GM10248 (cell line): ENCODE measurements around the gene EXOC2.
A peak's percentile ranks its signal among the peaks of the same experiment; 100 is the strongest.

Experiments used
- CTCF ChIA-PET: fragments of 300-600 bp; sonication (Branson Sonifier 250); formaldehyde crosslinking; extraction: SDS; loops from one replicate; lab custom pipeline; 2021; ENCODE audit warnings: antibody characterized with exemption; lab: Yijun Ruan, JAX
- POLR2A ChIA-PET: fragments of 350-650 bp; sonication (Branson Sonifier 250); formaldehyde crosslinking; extraction: SDS; loops from one replicate; lab custom pipeline; 2020; ENCODE audit warnings: antibody characterized with exemption; lab: Yijun Ruan, JAX
- DNase-seq: peaks from one replicate; pipeline ENCODE4 v3.0.0; 2012; ENCODE audit errors: extremely low spot score
- CTCF ChIP-seq: IDR thresholded peaks from 2 replicates; pipeline ENCODE4 v1.5.1; 2012; ENCODE audit warnings: mild to moderate bottlenecking, low read depth; ENCODE audit errors: extremely low read depth, missing control alignments, control extremely low read depth

Gene EXOC2

DNA sequence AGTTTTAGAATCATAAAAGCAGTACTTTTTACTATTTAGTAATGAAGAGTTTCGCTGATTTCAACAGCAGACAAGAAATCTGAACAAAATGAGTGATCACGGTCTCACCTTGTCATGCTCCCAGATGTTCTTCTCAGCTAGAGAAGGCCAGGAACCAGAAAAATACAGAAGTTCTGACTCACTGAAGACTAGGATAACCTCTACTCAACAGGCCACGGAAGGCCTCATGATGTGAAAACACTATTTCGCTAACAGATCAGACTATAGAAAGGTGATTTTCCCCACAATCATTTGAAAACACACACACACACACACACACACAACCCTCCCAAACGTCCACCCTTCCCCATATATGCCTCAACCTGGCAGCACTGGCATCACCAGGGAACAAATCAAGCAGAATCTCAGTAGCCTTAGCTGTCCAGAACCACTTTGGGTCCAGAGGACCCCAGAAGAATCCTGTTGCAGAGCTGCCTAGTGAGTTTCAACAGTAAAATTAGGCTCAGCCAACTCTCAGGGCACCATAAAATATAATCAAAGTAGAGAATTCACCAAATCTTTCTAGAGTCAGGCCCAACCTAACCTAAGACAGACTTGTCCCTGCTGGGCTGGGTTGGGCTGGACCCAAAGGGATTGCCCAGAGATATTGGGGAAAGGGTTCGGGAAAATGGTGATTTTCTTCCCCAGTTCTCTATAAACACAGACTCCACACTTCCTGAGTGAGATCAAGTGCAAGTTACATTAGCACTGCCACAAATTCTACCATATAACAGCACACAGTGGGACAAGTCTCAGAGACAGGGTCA lies 7.9 kb downstream of the EXOC2 start:
- ChIA-PET POLR2A (interaction anchor here (0.7 kb wide), 2 partner anchors 333 to 448 kb away, joined by 3 read pairs; no protein-coding TSS in a partner anchor), CTCF (interaction anchor here (0.7 to 1.9 kb wide), 4 partner anchors 11 to 92 kb away, joined by 3 to 10 read pairs (median 5); no protein-coding TSS in a partner anchor)
- DNase-seq = peak; percentile 69
- TF ChIP-seq CTCF = no peak

- ChIA-PET CTCF (interaction anchor here (0.6 to 1.9 kb wide), 11 partner anchors 8 to 91 kb away, joined by 3 to 11 read pairs (median 5); partner anchors contain the start of gene EXOC2), POLR2A (no interaction called here)
- no peak for TF ChIP-seq CTCF
- DNase-seq = no peak
Measured at GRCh38 chr6:683742-684440, 9.0 kb downstream of the EXOC2 start.

DNA sequence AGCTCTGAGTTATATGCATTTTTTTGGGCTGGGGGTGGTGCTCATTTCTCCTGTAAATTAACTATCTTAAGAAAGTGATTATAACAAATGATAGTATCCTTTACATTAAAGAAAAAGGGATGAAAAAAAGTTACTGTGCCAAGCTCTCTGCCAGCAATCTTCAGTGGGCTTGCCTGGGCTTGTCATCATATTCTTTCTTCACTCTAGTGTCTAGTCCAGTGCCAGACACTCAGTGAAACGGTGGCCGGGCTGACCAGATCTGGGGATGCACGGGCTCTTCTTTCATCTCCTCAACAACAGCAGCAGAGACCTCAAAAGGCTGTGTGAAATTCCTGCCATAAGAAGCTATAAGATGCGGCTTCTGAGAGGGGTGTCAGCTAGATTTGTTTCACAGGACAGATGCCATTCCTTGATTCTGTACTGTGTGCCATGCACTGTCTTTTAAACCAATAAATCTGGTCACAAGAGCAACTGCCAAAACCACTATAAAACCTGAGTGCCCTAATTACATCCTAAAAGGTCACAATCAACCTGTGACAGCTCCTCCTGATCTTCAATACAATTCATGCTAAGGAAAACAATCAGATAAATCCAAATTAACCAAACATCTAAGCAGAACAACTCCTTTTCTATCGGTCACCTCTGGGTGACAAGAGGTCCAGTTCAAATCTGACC lies 12.1 kb downstream of the EXOC2 start:
- no peak for TF ChIP-seq CTCF
- POLR2A ChIA-PET = no interaction called here

GRCh38 chr6:680251-680650 lies 12.7 kb downstream of the EXOC2 start:
- ChIA-PET POLR2A (no interaction called here), CTCF (interaction anchor here (1.0 to 1.6 kb wide), 5 partner anchors 9 to 87 kb away, joined by 3 to 5 read pairs (median 3); no protein-coding TSS in a partner anchor)
- no peak for DNase-seq
- TF ChIP-seq CTCF = no peak

More for the DNA sequence above, 12.1 kb downstream of the EXOC2 start:
- no peak for DNase-seq
- CTCF ChIA-PET = interaction anchor here (1.0 to 1.4 kb wide), 4 partner anchors 8 to 87 kb away, joined by 3 to 4 read pairs (median 3); no protein-coding TSS in a partner anchor

DNA sequence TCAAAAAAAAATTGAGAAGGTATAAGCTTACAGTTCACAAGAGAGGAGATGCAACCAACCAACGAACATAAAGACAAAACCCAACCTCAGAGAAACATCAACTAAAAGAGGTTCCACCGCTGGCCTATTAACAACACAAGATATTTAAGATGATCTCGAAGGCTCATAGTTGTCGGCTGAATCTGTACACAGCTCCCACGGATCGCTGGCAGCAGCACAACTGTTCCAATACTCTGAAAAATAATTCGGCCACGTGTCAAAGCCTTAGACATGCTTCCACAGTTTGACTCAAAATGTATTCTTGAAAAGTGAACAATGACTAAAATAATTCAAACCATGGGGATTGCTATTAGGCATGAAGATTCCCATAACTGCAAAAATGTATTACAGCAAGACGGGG lies 13.7 kb downstream of the EXOC2 start:
- ChIA-PET POLR2A (no interaction called here), CTCF (interaction anchor here (0.7 to 1.6 kb wide), 3 partner anchors 13 to 86 kb away, joined by 3 to 5 read pairs (median 3); no protein-coding TSS in a partner anchor)
- DNase-seq = no peak
- TF ChIP-seq CTCF = no peak

GRCh38 chr6:678520-678919 lies 14.4 kb downstream of the EXOC2 start:
- TF ChIP-seq CTCF = no peak
- POLR2A ChIA-PET = no interaction called here
- CTCF ChIA-PET = interaction anchor here (0.7 to 1.6 kb wide), 3 partner anchors 14 to 85 kb away, joined by 3 to 5 read pairs (median 3); no protein-coding TSS in a partner anchor
- DNase-seq = no peak
